Measurements from ENCODE around the gene C1orf50.

- TF ChIP-seq, protein P1, sequence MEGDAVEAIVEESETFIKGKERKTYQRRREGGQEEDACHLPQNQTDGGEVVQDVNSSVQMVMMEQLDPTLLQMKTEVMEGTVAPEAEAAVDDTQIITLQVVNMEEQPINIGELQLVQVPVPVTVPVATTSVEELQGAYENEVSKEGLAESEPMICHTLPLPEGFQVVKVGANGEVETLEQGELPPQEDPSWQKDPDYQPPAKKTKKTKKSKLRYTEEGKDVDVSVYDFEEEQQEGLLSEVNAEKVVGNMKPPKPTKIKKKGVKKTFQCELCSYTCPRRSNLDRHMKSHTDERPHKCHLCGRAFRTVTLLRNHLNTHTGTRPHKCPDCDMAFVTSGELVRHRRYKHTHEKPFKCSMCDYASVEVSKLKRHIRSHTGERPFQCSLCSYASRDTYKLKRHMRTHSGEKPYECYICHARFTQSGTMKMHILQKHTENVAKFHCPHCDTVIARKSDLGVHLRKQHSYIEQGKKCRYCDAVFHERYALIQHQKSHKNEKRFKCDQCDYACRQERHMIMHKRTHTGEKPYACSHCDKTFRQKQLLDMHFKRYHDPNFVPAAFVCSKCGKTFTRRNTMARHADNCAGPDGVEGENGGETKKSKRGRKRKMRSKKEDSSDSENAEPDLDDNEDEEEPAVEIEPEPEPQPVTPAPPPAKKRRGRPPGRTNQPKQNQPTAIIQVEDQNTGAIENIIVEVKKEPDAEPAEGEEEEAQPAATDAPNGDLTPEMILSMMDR (IDR thresholded peaks at IDR 0.05): no peak
- TF ChIP-seq ZBTB21 (CRISPR knock-in tag; IDR thresholded peaks at IDR 0.05; ENCODE audit: borderline replicate concordance) (no peak), ZNF423 (CRISPR knock-in tag; IDR thresholded peaks at IDR 0.05) (no peak), CBFB (CRISPR knock-in tag; IDR thresholded peaks at IDR 0.05; ENCODE audit: low read depth) (no peak)
Observed at GRCh38 chr1:42766741-42767509, at the start of gene C1orf50, which contains the start of gene P3H1.
